ENCODE data around the gene ICA1.

The ICA1 gene

GRCh38 chr7:8200717-8201116 is 61.2 kb downstream of the ICA1 start:
- H3K4me3 ChIP-seq (ENCODE audit: low read length), result no peak overlapping the region
- no peak for TF ChIP-seq CTCF (conservative IDR thresholded peaks at IDR 0.05; ENCODE audit: low read length)
- DNase-seq (ENCODE audit: low read depth), result no peak

GRCh38 chr7:8200316-8200715 is 61.7 kb downstream of the ICA1 start:
- H3K4me3 ChIP-seq (ENCODE audit: low read length), result no peak overlapping the region
- DNase-seq (ENCODE audit: low read depth), result no peak
- no peak for TF ChIP-seq CTCF (conservative IDR thresholded peaks at IDR 0.05; ENCODE audit: low read length)

GRCh38 chr7:8197994-8198698 is 63.8 kb downstream of the ICA1 start:
- H3K4me3 ChIP-seq (ENCODE audit: low read length), result no peak overlapping the region
- DNase-seq (ENCODE audit: low read depth), result no peak
- TF ChIP-seq CTCF (conservative IDR thresholded peaks at IDR 0.05; ENCODE audit: low read length), result no peak

GRCh38 chr7:8192897-8193296 is 69.1 kb downstream of the ICA1 start:
- H3K4me3 ChIP-seq (ENCODE audit: low read length), result no peak overlapping the region
- TF ChIP-seq CTCF (conservative IDR thresholded peaks at IDR 0.05; ENCODE audit: low read length), result no peak
- DNase-seq (ENCODE audit: low read depth), result no peak

- H3K4me3 ChIP-seq (ENCODE audit: low read length), result no peak overlapping the region
- TF ChIP-seq CTCF (conservative IDR thresholded peaks at IDR 0.05; ENCODE audit: low read length), result peak; percentile 71
- DNase-seq (ENCODE audit: low read depth), result peak; percentile 47
Observed at GRCh38 chr7:8190119-8190895, 71.7 kb downstream of the ICA1 start.

GRCh38 chr7:8189625-8190024 is 72.3 kb downstream of the ICA1 start:
- no peak for DNase-seq (ENCODE audit: low read depth)
- no peak for TF ChIP-seq CTCF (conservative IDR thresholded peaks at IDR 0.05; ENCODE audit: low read length)
- H3K4me3 ChIP-seq (ENCODE audit: low read length), result no peak overlapping the region
